Ishikawa (cell line): ENCODE measurements around the gene AMDHD1.

Experiments used
- RAD21 ChIP-seq: IDR thresholded peaks from 2 replicates; pipeline ENCODE4 v1.6.1; 2012; ENCODE audit warnings: low read depth
- USF1 ChIP-seq: IDR thresholded peaks from 2 replicates; pipeline ENCODE4 v1.6.1; 2012

GRCh38 chr12:95967301-95967700, 24.2 kb downstream of the AMDHD1 start:
- no peak for TF ChIP-seq USF1
- TF ChIP-seq RAD21 = no peak
